Kidney (tissue), 14 donors: ENCODE results near the gene SH3BP4. TPM values are rescaled to one million over a fixed set of nuclear protein-coding genes. Genes with fewer than 3 reads are reported as not detected.

Source experiments
- DNase-seq, 5 donors: peaks; one replicate each; pipeline ENCODE4 v3.0.0-alpha.2; 2013 to 2020
- FAIRE-seq: peaks from 2 replicates; lab custom pipeline; 2012; peaks lifted over from hg19 to GRCh38; lab: Jason Lieb, UNC
- H3K27ac ChIP-seq, 2 donors: one replicate each; pipeline ENCODE4 v1.7.0; 2013; ENCODE audit warnings: low read depth in 2 of 2, low read length in 2 of 2, inconsistent platforms in 1 of 2
- H3K27me3 ChIP-seq: one replicate; pipeline ENCODE4 v1.7.1; 2013; ENCODE audit warnings: low read length, inconsistent platforms; ENCODE audit not compliant: control insufficient read depth, insufficient read depth
- H3K36me3 ChIP-seq, 3 donors: one replicate each; pipeline versions ENCODE4 v1.7.0 to v1.7.1; 2013; ENCODE audit warnings: low read length in 3 of 3, control low read depth in 1 of 3, inconsistent platforms in 1 of 3; ENCODE audit not compliant: insufficient read depth in 3 of 3, control insufficient read depth in 2 of 3
- H3K4me1 ChIP-seq, 3 donors: one replicate each; pipeline versions ENCODE4 v1.7.0 to v1.7.1; 2013; ENCODE audit warnings: low read length in 3 of 3, inconsistent platforms in 1 of 3, low read depth in 1 of 3; ENCODE audit not compliant: control insufficient read depth in 2 of 3, insufficient read depth in 2 of 3
- H3K4me3 ChIP-seq, 3 donors: one replicate each; pipeline versions ENCODE4 v1.7.0 to v1.8.1; 2013; ENCODE audit warnings: low read length in 3 of 3, control low read depth in 1 of 3, inconsistent platforms in 1 of 3
- H3K9ac ChIP-seq, 3 donors: one replicate each; pipeline versions ENCODE4 v1.7.0 to v1.7.1; 2013; ENCODE audit warnings: low read length in 3 of 3, control low read depth in 1 of 3, inconsistent platforms in 1 of 3
- H3K9me3 ChIP-seq, 3 donors: one replicate each; pipeline versions ENCODE4 v1.7.0 to v1.7.1; 2013; ENCODE audit warnings: low read length in 3 of 3, control low read depth in 1 of 3, inconsistent platforms in 1 of 3; ENCODE audit not compliant: control insufficient read depth in 2 of 3, insufficient read depth in 1 of 3
- CTCF ChIP-seq: IDR thresholded peaks from 3 replicates; pipeline ENCODE4 v1.5.1; 2012; ENCODE audit warnings: mild to moderate bottlenecking, moderate library complexity, borderline replicate concordance; ENCODE audit not compliant: insufficient read depth; ENCODE audit errors: extremely low read depth
- intact Hi-C: fragments of 100-400 bp; cut with DNase I; formaldehyde crosslinking; loops from one replicate; pipeline ENCODE4 v1.11.1; 2022
- polyA plus RNA-seq: library from polyadenylated mRNA; stranded (reverse); fragments of 350-450 nt; fragmentation: Illumina TruSeq; extraction: RNeasy Lipid Tissue Mini Kit (QIAGEN cat#74804); gene quantifications from one replicate; pipeline ENCODE4 v1.2.3, GENCODE V29; 2014; ENCODE audit warnings: low read depth, low replicate concordance; ENCODE audit not compliant: insufficient read depth
- total RNA-seq: library from RNA; stranded (reverse); fragmentation: NEBNext Ultra II Directional; extraction: Animal tissue kit (Norgen Biotek cat#: 25700); gene quantifications from one replicate; pipeline ENCODE4 v1.2.1, GENCODE V29; 2021
- donor health status: control.
- donor health status: control.
- donor health status: control.
- donor health status: control.
- donor health status: control.
- donor health status: DM: yes; HTN: yes; CAD: no.
- donor health status: Normal renal cell carcinoma (clear cell type).

SH3BP4 gene
- total and polyA plus RNA-seq, 2 donors from 2014 or later, result 20.0 to 52.9 TPM

GRCh38 chr2:234993541-234993981, 41.7 kb downstream of the SH3BP4 start:
- Histone ChIP-seq H3K4me1 (peaks cover 0 to 15% (median 14%) of the 10 kb centered on the region in 3 donors), H3K27ac (no peak overlapping the region)
- intact Hi-C loops, result no loop called here

GRCh38 chr2:234994438-234995321, 42.9 kb downstream of the SH3BP4 start:
- TF ChIP-seq CTCF, result no peak
- H3K27me3 ChIP-seq, result no peaks in the 10 kb centered on the region
- DNase-seq (peak in 1 of 5 donors; percentile 60), FAIRE-seq (no peak)
- H3K4me3 ChIP-seq, result no peak overlapping the region
- H3K36me3 ChIP-seq, result peaks cover 0 to 3% (median 0%) of the 10 kb centered on the region in 3 donors
- H3K9ac ChIP-seq, result no peak overlapping the region
- H3K4me1 ChIP-seq, result peaks cover 0 to 12% (median 10%) of the 10 kb centered on the region in 3 donors
- no peaks in the 10 kb centered on the region for H3K9me3 ChIP-seq
- intact Hi-C loops, result no loop called here
- H3K27ac ChIP-seq, result peak overlapping the region in 1 of 2 donors; percentile 34

More at GRCh38 chr2:234993541-234993981, 41.7 kb downstream of the SH3BP4 start:
- FAIRE-seq (no peak), DNase-seq (peak in 1 of 5 donors; percentile 35)
- H3K4me3 ChIP-seq, result no peak overlapping the region
- no peaks in the 10 kb centered on the region for H3K27me3 ChIP-seq
- peaks cover 0 to 3% (median 0%) of the 10 kb centered on the region in 3 donors for H3K36me3 ChIP-seq
- H3K9ac ChIP-seq, result no peak overlapping the region
- TF ChIP-seq CTCF, result no peak
- H3K9me3 ChIP-seq, result no peaks in the 10 kb centered on the region

GRCh38 chr2:234995332-234996068, 43.7 kb downstream of the SH3BP4 start:
- peak overlapping the region in 1 of 2 donors; percentile 34 for H3K27ac ChIP-seq
- peaks cover 0 to 14% (median 5%) of the 10 kb centered on the region in 3 donors for H3K4me1 ChIP-seq
- FAIRE-seq (no peak), DNase-seq (peak in 1 of 5 donors; percentile 75)
- H3K4me3 ChIP-seq, result no peak overlapping the region
- H3K9ac ChIP-seq, result no peak overlapping the region
- no peaks in the 10 kb centered on the region for H3K9me3 ChIP-seq
- TF ChIP-seq CTCF, result no peak
- H3K27me3 ChIP-seq, result no peaks in the 10 kb centered on the region
- peaks cover 0 to 3% (median 0%) of the 10 kb centered on the region in 3 donors for H3K36me3 ChIP-seq
- intact Hi-C loops, result no loop called here
